GM12873 (cell line): ENCODE data around the gene SLC16A8.

Source experiments
- CTCF ChIP-seq: IDR thresholded peaks from 2 replicates; pipeline ENCODE4 v1.5.1; 2012; ENCODE audit warnings: low read depth, mild to moderate bottlenecking, moderate library complexity, low read length, control low read depth; ENCODE audit not compliant: insufficient read depth; ENCODE audit errors: missing control alignments

Gene SLC16A8

GRCh38 chr22:38127869-38128268, 43.9 kb upstream of the SLC16A8 start:
- no peak for TF ChIP-seq CTCF

GRCh38 chr22:38126928-38127668, 43.1 kb upstream of the SLC16A8 start:
- no peak for TF ChIP-seq CTCF

- no peak for TF ChIP-seq CTCF
These were observed 41.8 kb upstream of the SLC16A8 start for GRCh38 chr22:38125751-38126201.

GRCh38 chr22:38125038-38125610, 41.1 kb upstream of the SLC16A8 start:
- TF ChIP-seq CTCF = no peak

GRCh38 chr22:38124236-38124974, 40.4 kb upstream of the SLC16A8 start:
- TF ChIP-seq CTCF = no peak

- TF ChIP-seq CTCF = no peak
These were observed 38.6 kb upstream of the SLC16A8 start for GRCh38 chr22:38122616-38123015.
